Measurements from ENCODE around the gene CATSPER4. TPM values are rescaled to one million over a fixed set of nuclear protein-coding genes. Genes with fewer than 3 reads are reported as not detected.

CATSPER4 gene
- total and polyA plus RNA-seq, 2 of the 13 experiments (the other 11 are each of a cell fraction or from before 2014, with no cell fraction given): not detected

GRCh38 chr1:26233903-26234643 is 43.7 kb downstream of the CATSPER4 start, which contains the start of gene CEP85 (continued):
- TF ChIP-seq, protein P1, sequence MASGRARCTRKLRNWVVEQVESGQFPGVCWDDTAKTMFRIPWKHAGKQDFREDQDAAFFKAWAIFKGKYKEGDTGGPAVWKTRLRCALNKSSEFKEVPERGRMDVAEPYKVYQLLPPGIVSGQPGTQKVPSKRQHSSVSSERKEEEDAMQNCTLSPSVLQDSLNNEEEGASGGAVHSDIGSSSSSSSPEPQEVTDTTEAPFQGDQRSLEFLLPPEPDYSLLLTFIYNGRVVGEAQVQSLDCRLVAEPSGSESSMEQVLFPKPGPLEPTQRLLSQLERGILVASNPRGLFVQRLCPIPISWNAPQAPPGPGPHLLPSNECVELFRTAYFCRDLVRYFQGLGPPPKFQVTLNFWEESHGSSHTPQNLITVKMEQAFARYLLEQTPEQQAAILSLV (CRISPR knock-in tag; IDR thresholded peaks at IDR 0.05; ENCODE audit: borderline replicate concordance): no peak; the same call in 1 of the 2 replicates
- TF ChIP-seq PITX1 (CRISPR knock-in tag; IDR thresholded peaks at IDR 0.05) (no peak), HNRNPK (IDR thresholded peaks at IDR 0.05; ENCODE audit: low read depth, low read length, poor library complexity, severe bottlenecking) (no peak), TOPORS (CRISPR knock-in tag; IDR thresholded peaks at IDR 0.05) (no peak), FOXK1 (CRISPR knock-in tag; IDR thresholded peaks at IDR 0.05; ENCODE audit: borderline replicate concordance, low read depth) (peak; percentile 23; the same call in 1 of the 2 replicates), NCOR1 (IDR thresholded peaks at IDR 0.05; ENCODE audit: borderline replicate concordance, low read length) (no peak; the same call in 1 of the 2 replicates), DNMT1 (CRISPR knock-in tag; IDR thresholded peaks at IDR 0.05) (no peak), EHMT2 (IDR thresholded peaks at IDR 0.05; ENCODE audit: borderline replicate concordance, low read depth, low read length) (no peak), SALL1 (CRISPR knock-in tag; IDR thresholded peaks at IDR 0.05) (peak; percentile 61), SP1 (IDR thresholded peaks at IDR 0.05) (peak; percentile 38; the same call in 1 of the 2 replicates), SP1 (CRISPR knock-in tag; IDR thresholded peaks at IDR 0.05) (peak; percentile 90), POLR2G (IDR thresholded peaks at IDR 0.05; ENCODE audit: low read depth, low read length) (peak; percentile 93), ZNF12 (CRISPR knock-in tag; IDR thresholded peaks at IDR 0.05) (0 out of 2 replicates have a peak, but pooled peaks have one; percentile 22), MAZ (IDR thresholded peaks at IDR 0.05; ENCODE audit: borderline replicate concordance, low read depth, low read length) (peak; percentile 69; the same call in 1 of the 2 replicates), MAZ (CRISPR knock-in tag; IDR thresholded peaks at IDR 0.05; ENCODE audit: low read depth) (peak; percentile 81), ZNF460 (CRISPR knock-in tag; IDR thresholded peaks at IDR 0.05; ENCODE audit: borderline replicate concordance) (no peak; the same call in 1 of the 2 replicates), NFIB (CRISPR knock-in tag; IDR thresholded peaks at IDR 0.05; ENCODE audit: borderline replicate concordance) (no peak), CTCF (CRISPR knock-in tag; IDR thresholded peaks at IDR 0.05) (peak; percentile 99), ZNF580 (CRISPR knock-in tag; IDR thresholded peaks at IDR 0.05; ENCODE audit: borderline replicate concordance, low read depth) (peak; percentile 37; the same call in 1 of the 2 replicates)
- TF ChIP-seq, protein P2, sequence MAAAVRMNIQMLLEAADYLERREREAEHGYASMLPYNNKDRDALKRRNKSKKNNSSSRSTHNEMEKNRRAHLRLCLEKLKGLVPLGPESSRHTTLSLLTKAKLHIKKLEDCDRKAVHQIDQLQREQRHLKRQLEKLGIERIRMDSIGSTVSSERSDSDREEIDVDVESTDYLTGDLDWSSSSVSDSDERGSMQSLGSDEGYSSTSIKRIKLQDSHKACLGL (CRISPR knock-in tag; IDR thresholded peaks at IDR 0.05): peak; percentile 63
- TF ChIP-seq, protein P3, sequence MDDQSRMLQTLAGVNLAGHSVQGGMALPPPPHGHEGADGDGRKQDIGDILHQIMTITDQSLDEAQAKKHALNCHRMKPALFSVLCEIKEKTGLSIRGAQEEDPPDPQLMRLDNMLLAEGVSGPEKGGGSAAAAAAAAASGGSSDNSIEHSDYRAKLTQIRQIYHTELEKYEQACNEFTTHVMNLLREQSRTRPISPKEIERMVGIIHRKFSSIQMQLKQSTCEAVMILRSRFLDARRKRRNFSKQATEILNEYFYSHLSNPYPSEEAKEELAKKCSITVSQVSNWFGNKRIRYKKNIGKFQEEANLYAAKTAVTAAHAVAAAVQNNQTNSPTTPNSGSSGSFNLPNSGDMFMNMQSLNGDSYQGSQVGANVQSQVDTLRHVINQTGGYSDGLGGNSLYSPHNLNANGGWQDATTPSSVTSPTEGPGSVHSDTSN (CRISPR knock-in tag; IDR thresholded peaks at IDR 0.05; ENCODE audit: borderline replicate concordance): no peak
- TF ChIP-seq, protein P4, sequence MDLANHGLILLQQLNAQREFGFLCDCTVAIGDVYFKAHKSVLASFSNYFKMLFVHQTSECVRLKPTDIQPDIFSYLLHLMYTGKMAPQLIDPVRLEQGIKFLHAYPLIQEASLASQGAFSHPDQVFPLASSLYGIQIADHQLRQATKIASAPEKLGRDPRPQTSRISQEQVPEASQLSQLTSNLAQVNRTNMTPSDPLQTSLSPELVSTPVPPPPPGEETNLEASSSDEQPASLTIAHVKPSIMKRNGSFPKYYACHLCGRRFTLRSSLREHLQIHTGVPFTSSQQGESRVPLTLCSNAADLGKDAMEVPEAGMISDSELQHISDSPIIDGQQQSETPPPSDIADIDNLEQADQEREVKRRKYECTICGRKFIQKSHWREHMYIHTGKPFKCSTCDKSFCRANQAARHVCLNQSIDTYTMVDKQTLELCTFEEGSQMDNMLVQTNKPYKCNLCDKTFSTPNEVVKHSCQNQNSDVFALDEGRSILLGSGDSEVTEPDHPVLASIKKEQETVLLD (CRISPR knock-in tag; IDR thresholded peaks at IDR 0.05; ENCODE audit: low read depth): 0 out of 2 replicates have a peak, but pooled peaks have one; percentile 34
